ENCODE results near the gene TM4SF4.
"Not testable (repeated sequence)": the region's sequence is repeated elsewhere in the genome, so short reads cannot be mapped to it uniquely, and the experiment has no call there.

The TM4SF4 gene, protein sequence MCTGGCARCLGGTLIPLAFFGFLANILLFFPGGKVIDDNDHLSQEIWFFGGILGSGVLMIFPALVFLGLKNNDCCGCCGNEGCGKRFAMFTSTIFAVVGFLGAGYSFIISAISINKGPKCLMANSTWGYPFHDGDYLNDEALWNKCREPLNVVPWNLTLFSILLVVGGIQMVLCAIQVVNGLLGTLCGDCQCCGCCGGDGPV

DNA sequence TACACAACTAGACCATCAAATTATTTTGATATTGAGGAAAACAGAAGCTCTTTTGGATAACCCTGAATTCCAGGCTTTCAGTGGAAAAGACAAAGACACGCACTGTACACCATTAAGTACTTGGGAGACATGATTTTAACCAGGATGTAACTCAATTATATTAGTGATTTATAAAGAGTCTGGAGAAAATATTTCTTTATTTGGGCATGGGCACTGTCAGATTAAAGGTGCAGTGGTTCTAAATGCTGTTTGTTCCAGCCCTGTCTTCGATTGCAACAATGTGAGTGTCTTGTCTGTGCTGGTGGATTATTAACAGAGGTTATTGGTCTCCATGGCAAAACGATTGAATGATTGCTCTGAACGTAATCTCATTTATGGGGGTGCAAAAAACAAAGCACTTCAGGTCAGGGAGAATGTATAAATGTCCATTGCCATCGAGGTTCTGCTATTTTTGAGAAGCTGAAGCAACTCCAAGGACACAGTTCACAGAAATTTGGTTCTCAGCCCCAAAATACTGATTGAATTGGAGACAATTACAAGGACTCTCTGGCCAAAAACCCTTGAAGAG lies at the start of gene TM4SF4:
TSS of gene TM4SF4 (plus strand) at position 448 of the 568 bp plus-strand sequence. CDS start 181 bp downstream, outside the sequence.
- no peak for DNase-seq (ENCODE audit: low read depth)

DNA sequence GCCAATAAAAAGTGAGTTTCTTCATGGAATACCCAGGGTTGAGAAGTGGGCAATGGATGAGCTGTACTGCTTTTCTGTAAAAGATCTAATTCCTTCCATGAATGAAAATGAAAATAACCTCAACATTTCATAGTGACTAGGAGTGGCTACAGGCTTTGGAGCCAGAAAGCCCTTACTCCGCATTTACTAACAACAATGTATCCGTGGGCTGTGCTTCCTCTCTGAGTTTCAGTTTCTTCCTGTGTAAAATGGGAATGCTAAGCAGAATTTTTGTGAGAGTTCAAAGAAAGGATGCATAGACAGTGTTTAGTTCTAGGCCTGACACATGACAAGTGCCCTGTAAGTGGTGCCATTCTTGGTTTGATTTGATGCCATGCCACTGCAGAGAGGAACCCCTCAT lies 49.6 kb upstream of the TM4SF4 start:
- no peak for DNase-seq (ENCODE audit: low read depth)

DNA sequence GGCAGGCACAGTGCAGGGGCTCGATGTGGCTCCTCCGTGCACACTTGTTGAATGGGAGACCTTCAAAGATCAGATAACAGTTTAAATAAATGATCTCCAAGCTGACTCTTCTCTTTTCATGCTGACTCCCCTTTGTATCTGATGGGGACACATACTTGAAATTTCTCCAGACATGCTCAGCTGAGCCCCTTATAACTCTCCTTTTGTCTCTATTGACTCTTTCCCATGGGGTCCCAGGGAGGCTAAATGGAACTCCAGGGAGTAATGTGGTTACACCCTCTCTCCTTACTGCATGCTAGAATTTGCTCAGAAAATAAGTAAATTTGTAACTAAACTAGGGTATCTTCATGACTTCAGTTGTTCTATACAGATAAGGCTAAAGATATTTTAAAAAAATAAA lies 48.2 kb upstream of the TM4SF4 start:
- no peak for DNase-seq (ENCODE audit: low read depth)

DNA sequence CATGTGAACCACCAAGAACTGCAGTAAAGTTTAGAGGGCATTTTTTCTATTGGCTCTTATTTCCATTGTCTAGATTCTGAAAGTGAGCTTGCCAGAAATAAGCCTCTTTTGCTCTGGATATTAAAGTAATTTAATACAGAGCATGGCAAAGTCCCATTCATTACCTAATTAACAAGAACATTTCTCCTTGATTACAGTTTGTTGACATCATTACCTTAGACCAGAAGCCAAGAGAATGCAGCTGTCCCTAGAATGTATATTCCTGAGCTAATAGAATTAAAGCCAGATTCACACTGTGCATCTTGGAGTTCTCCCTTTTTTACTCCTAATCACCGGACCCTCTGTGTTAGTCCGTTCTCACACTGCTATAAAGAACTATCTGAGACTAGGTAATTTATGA lies 46.4 kb upstream of the TM4SF4 start:
- DNase-seq (ENCODE audit: low read depth), result no peak

DNA sequence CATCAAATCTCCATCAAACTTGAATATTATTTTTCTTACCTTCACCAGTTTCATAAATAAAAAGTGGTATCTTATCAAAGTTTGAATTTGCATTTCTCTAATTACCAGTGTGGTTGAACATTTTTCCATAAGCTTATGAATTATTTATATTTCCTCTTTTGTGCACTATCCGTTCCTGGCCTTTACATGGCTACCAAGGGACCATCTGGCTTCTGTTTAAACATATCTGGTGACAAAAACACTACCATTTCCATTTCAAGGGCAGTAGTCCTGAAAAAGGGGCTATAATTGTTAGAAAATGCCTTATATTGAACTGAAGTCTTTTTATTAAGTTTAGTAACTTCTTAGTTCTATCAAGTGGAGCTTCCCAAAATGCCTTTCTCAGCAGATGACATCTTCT lies 44.3 kb upstream of the TM4SF4 start:
- no peak for DNase-seq (ENCODE audit: low read depth)

DNA sequence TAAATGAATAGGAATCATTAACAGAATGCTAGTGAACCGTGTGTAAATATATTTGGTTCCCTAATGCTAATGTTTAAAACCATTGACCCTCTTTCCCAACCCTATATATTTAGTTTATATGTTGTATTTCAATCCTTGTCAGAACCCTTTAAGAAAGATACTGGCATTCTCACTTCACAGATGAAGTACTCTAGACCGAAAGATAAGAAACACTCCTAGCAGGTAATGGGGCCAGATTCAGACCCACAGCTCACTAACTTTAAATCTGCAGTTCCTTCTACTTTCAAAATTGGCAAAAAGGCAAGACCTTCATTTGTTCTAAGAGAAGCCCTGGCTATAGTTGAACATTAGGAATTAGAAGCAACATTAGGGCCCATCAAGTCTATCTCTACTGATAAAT lies 42.3 kb upstream of the TM4SF4 start:
- DNase-seq (ENCODE audit: low read depth), result no peak

DNA sequence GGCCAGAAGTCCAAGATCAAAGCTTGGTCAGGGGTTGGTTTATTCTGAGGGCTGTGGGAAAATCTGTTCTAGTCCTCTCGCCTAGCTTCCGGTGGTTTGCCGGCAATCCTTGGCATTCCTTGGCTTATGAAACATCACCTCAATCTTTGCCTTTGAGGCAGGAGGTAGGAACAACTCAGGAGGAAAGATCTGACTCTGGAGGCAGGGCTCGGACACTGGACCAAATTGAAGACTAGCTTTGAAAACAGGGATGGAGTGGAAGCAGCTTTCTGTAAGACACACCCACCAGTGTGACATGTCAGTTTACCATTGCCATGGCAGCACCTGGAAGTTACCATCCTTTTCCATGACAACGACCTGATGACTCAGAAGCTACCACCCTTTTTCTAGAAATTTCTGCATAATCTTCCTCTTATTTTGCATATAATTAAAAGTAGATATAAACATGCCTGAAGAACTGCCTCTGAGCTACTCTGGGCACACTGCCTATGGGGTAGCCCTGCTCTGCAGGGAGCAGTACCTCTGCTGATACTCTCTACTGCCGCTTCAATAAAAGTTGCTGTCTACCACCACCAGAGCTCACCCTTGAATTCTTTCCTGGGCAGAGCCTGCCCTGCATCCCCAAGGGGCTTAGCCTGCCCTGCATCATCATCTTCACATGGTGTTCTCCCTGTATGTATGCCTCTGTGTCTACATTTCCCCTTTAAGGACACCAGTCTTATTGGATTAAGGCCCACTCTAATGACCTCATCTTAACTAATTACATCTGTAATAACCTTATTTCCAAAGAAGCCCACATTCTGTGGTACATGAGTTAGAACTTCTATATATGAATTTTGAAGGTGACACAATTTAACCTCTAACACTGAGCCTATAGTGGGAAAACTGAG lies 38.3 kb upstream of the TM4SF4 start:
- no peak for DNase-seq (ENCODE audit: low read depth)

DNA sequence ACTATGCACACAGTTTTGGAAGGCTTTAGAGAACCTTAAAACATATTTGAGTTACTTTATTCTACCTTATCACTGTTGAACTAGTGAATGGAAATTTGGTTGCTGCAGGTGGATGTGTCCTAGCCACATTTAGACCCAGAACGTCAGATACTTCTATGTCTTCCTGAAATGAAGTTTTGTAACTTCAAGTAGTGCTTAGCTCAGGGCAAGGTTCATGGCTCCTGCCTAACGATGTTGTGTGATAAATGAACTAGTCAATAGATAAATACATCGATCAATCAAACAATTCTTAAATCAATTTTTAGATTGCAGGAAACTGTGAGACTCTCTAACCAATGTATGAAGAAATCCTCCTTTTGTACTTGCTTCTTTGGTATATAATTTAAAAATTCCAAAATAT lies 37.2 kb upstream of the TM4SF4 start:
- no peak for DNase-seq (ENCODE audit: low read depth)

DNA sequence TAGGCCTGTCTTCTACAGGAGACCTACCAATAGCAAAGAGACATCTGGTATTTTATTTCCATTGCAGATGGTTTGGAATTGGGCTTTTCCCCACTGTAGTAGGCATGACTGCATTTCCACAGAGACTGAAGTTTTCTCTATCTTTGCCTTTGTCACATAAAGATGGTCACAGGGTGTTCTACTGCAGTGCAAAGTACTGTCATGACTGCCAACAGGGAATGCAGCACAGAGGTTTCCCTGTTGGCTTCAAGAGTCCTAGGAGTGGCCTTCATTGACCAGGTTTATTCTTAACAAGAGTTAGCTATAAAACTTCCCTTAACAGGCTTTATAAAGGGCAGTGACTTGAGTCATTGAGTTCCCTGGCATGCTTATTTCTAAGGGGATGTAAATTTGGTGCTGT lies 36.8 kb upstream of the TM4SF4 start:
- no peak for DNase-seq (ENCODE audit: low read depth)

DNA sequence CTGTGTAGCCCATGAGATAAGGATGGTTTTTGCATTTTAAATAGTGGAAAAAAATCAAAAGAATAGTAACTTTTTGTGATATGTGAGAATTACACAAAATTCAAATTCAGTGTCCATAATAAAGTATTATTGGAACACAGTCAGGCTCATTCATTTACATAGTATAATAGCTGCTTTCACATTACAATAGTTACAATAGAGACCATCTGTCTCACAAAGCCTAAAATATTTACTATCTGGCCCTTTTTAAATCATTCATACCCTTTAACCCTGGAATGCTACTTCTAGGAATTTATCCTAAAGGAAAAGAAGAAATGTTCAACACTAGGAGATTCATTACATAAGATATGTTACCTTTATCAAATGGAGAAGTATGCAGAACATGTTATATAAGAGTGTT lies 35.5 kb upstream of the TM4SF4 start:
- no peak for DNase-seq (ENCODE audit: low read depth)

DNA sequence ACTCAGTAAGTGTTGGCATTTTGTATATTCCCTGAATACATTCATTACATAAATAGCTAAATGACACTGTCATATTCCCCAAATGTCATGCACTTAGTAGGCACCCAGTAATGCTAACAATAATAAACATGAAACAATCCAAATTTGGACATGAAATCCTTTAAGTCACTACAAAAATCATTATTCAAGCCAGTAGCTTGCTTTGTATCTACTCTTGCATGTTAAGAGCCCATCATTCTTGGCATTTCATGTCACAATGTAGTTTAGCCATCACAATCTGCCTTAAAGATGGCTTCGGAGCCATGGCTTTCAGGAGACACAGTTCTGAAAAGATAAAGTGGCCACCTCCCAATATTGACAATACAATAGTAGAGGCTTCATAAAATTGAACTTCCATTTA lies 32.9 kb upstream of the TM4SF4 start:
- DNase-seq (ENCODE audit: low read depth), result no peak

DNA sequence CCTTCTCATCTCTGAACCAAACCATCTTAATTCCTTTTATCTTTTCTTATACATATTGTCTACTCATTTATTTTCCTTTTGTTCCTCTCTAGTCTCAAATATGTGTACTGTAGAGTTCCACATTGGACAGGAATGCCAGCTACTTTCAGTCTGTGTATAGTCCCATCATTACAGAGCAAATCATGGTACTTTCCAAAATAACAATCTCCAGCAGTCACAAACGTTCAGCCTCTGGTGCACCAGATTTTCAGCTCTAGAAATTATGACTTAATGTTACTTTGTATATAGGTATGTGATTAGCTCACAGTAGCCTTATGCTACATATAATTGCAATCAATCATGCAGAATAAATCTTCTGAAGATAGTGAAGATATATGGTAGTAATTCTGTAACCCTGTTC lies 32.5 kb upstream of the TM4SF4 start:
- no peak for DNase-seq (ENCODE audit: low read depth)

DNA sequence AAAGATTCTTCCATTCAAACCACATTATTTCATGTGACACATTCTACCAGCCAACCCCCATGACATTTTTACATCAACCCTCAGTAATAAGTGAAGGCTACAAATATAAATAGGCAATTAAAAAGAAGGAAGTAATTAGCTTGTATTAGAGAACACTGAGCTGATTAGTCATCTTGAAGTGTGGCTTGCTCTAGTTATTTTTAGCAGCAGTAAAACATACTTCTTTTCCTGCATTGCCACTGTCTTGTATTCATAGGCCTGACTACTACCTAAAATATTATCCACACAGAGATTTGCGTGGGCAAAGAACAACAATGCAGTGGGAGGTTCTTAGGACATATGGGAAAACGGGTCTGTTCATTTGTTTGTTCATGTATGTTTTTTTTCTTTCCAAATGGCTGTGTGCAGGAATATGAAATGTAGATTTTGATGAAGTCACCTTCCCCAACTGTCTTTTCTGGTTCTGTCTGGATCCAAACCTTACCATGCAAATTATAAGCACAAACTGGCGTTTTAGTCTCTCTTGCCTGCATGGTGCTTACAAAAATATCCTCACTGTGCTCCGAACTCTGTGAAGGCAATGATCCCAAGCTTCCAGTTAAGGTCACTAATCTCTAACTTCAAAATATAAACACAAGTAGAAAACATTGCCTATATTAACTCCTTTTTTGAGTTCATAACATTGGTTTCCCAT lies 31.5 kb upstream of the TM4SF4 start:
- DNase-seq (ENCODE audit: low read depth), result peak; percentile 63

DNA sequence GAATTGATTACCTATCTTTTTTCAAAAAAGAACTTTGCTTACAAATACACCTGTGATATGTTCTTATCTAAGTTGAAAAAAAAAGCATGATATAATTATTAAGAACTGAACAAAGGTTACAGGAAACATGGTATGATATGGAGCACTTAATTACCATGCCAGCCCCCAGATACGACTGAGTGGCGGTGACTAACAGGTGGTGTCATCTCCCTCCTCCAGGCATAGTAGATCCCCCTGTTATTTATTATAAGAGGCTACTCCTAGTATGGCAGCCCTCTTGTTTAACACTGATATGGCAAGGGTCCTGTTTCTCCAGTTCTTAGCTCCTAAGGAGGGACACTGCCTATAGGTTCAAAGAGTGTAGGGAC lies 31.0 kb upstream of the TM4SF4 start:
- no peak for DNase-seq (ENCODE audit: low read depth)

DNA sequence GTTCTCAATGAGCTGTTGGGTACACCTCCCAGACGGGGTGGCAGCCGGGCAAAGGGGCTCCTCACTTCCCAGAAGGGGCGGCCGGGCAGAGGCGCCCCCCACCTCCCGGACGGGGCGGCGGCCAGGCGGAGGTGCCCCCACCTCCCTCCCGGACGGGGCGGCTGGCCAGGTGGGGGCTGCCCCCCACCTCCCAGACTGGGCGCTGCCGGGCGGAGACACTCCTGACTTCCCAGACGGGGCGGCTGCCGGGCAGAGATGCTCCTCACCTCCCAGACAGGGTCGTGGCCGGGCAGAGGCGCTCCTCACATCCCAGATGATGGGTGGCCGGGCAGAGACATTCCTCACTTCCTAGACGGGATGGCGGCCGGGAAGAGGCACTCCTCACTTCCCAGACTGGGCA lies 29.6 kb upstream of the TM4SF4 start:
- DNase-seq (ENCODE audit: low read depth), result not testable (repeated sequence)

DNA sequence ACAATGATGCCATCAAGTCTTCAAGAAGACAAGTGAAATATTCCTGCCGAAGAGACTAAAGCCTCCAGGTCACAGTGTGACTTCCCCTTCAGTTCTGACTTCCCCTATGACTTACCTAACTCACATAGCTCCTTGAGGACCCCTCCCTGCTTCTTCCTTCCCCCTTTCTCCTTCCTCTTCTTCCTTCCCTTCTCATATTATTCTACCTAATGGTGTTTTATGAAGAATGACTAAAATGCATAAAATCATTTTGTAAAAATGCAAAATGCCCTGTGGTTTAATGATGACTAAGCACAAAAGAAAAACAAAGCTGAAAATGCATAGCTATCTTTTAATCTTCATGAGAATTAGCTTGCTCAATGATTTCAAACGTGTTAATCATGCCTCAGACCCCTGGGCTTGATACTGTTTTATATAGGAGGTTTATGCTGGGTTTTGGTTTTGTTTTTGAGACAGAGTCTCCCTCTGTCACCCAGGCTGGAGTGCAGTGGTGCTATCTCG lies 26.1 kb upstream of the TM4SF4 start:
- peak; percentile 64 for DNase-seq (ENCODE audit: low read depth)

DNA sequence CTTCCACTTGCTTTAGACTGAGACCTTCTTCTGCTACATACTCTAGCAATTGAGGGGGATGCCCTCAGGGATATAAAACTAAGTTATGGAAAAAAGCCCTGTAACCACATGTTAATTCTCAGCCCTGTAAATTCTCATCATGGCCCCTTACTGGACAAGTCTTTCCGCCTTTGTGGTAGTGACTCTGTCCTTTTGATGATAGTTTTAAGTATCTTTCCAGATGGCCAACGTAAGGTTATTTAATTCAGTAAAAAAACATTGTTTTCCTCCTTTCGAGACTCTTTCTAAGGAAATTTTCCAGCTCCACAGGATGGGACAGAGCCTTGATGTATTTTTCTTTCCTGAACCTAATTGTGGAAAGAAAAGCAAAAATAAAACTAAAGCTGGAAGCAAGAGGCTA lies 25.3 kb upstream of the TM4SF4 start:
- DNase-seq (ENCODE audit: low read depth), result no peak

DNA sequence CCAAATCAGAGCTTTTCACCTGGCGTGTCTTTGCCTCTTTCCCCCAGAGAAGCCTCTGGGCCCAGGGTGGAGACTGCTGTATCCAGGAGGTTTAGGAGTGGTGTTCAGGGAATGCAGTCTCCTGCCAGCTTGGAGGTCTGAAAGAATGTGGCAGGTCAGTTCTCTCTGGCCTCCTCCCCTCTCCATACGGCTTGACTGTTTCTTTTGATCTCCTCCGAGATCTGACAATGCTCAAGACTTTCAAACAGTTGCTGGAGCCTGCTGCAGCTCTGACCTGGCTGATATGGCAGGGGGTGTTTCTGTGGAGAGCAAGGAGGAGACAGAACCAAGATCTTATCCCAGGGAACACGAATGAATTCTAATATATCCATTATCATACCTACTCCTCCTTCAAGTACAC lies 24.7 kb upstream of the TM4SF4 start:
- no peak for DNase-seq (ENCODE audit: low read depth)

DNA sequence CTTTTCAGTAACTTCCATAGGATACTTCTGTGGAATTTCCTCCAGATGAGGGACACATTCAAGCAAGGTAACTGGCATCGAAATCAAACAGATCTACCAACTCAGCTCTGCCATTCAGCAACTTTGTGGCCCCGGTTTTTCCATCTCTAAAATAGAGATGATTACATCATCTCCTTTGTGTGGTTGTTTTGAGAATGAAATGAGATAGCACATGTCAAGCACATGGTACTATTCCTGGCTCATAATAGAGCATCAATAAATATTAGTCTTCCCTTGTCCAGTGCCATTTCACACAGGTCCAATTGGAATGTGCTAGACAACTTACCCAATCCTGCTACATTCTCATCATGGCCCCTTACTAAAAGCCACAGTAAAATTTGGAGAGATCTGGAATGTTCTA lies 24.2 kb upstream of the TM4SF4 start:
- no peak for DNase-seq (ENCODE audit: low read depth)

DNA sequence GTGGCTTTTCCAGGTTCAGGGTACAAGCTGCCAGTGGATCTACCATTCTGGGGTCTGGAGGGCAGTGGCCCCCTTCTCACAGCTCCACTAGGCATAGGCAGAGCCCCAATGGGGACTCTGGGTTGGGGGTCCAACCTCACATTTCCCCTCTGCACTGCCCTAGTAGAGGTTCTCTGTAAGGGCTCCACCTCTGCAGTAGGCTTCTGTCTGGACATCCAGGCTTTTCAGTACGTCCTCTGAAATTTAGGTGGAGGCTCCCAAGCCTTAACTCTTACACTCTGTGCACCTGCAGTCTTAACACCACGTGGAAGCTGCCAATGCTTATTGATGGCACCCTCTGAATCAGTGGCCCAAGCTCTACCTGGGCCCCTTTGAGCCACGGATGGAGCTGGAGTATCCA lies 22.5 kb upstream of the TM4SF4 start:
- no peak for DNase-seq (ENCODE audit: low read depth)

DNA sequence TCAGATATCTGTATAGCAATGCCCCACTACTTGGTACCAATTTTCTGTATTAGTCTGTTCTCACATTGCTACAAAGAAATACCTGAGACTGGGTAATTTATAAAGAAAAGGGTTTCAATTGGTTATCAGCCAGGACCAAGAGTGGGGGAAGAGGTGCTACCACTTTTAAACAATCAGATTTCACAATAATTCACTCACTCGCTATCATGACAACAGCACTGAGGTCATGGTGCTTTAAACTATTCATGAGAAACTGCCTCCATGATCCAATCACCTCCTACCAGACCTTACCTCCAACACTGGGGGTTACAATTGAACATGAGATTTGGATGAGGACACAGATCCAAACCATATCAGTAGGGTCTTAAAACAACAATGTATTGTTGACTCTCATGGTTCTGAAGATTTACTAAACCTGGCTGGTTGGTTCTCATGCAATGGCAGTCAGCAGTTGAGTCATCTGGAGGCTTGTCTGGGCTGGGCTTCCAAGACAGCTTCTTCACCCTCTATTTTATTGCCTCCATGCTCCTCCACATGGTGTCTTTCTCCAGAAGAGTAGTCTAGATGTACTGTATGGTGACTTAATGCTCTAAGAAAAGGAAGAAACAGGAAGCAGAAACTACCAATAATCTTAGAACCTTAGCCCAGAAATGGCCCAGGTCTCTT lies 21.2 kb upstream of the TM4SF4 start:
- no peak for DNase-seq (ENCODE audit: low read depth)

DNA sequence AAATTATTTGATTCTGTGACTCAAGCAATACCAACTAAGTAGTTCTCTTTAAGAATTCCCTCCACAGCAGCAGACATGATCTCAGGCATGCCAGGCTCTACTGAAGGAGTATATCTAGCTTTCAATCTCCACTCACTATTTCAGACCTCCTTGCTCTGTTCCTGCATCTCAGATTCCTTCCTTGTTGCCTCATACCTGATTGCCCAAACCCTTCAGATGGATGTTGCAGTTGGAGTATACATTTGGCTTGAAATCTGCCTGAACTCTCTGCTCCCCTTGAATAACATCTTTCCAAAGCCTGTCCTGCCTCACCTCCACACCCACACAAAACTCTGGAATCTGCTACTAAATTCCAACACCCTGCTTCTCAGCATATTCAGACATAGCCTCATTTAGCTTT lies 19.8 kb upstream of the TM4SF4 start:
- DNase-seq (ENCODE audit: low read depth), result peak; percentile 61
